Bronchial epithelial cell (primary cell): ENCODE measurements around the gene PCTP. TPM values are rescaled to one million over a fixed set of nuclear protein-coding genes. Genes with fewer than 3 reads are reported as not detected.

Experiments
- DNase-seq: peaks from one replicate; pipeline ENCODE4 v3.0.0-alpha.2; 2010; ENCODE audit warnings: low read depth
- FAIRE-seq: peaks from 2 replicates; lab custom pipeline; 2011; peaks lifted over from hg19 to GRCh38; lab: Jason Lieb, UNC
- H3K27me3 ChIP-seq: 2 replicates; pipeline ENCODE4 v1.5.1; 2011; ENCODE audit warnings: low read length; ENCODE audit not compliant: control insufficient read depth, insufficient read depth
- H3K36me3 ChIP-seq: 2 replicates; pipeline ENCODE4 v1.5.1; 2011; ENCODE audit warnings: low read length; ENCODE audit not compliant: control insufficient read depth, insufficient read depth
- H3K4me3 ChIP-seq: 2 replicates; pipeline ENCODE4 v1.5.1; 2011; ENCODE audit warnings: mild to moderate bottlenecking, low read depth, low read length, control low read depth
- CTCF ChIP-seq: IDR thresholded peaks from 2 replicates; pipeline ENCODE4 v1.5.1; 2011; ENCODE audit warnings: mild to moderate bottlenecking, moderate library complexity, low read length, control low read depth, inconsistent platforms; ENCODE audit not compliant: insufficient read depth, severe bottlenecking
- total RNA-seq: library from RNA; depleted of rRNA; stranded (reverse); fragments of >200 nt; gene quantifications from 2 replicates; pipeline ENCODE4 v1.2.1, GENCODE V29; 2014

PCTP gene
- total RNA-seq, 1 donor from 2014 or later, result 8.4 TPM

GRCh38 chr17:55729484-55729883, 21.4 kb upstream of the PCTP start:
- no peak for FAIRE-seq
- TF ChIP-seq CTCF, result no peak
- DNase-seq, result no peak
- Histone ChIP-seq H3K27me3 (no peaks in the 10 kb centered on the region), H3K4me3 (no peak overlapping the region), H3K36me3 (no peaks in the 10 kb centered on the region)

DNA sequence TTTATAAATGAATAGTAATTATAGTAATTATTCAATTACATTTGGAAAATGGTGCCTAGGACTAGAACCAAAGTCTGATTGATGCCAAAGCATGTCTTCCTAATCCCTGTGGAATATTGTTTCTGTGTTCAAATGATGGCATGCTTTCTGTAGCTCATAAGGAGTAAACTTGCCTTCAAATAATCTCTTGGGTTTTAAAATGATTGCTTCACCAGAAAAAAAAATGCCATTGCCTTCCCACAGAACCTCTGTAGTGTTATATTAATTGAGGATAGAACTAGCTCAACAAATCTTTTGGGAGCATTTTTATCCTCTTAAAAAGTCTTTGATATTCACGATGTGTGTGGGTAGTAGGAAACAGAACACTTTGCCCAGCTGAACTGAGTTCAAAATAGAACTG, 20.5 kb upstream of the PCTP start:
- no peak for FAIRE-seq

GRCh38 chr17:55730808-55731207, 20.0 kb upstream of the PCTP start:
- H3K4me3 ChIP-seq, result no peak overlapping the region
- no peak for FAIRE-seq
- TF ChIP-seq CTCF, result no peak

More for the DNA sequence above, 20.5 kb upstream of the PCTP start:
- H3K27me3 ChIP-seq, result no peaks in the 10 kb centered on the region
- no peak for DNase-seq
- no peak overlapping the region for H3K4me3 ChIP-seq
- no peak for TF ChIP-seq CTCF
- H3K36me3 ChIP-seq, result no peaks in the 10 kb centered on the region

DNA sequence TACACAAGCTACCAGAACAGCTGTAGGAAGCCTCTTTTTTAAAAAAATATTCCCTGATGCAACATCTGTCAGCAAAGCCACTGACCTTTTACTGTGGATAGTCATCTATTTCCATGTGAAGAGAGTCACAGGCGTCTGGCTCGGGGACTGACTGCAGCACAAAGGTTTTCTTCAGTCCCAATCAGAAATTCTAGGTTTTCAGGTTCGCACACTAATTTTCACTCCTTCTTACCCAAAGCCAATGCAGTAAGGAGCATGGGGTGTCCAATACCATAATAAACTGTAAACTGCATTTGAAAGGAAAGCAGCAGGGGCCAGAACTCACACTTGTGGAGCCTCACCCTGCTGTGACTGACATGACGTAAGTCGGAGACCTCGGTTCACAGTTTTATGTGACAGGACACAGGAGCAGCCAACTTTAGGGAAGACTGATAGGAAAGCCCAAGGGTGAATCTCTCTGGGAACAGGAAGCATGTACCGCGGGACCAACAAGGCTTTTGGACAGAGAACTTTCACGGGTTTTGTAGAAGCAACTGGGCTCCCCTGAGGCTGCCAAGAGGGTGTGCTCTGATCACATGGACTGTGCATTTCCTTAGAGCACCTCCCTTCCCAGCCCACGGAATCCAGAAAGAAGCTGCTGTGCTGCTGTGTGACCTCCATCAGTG, 19.1 kb upstream of the PCTP start:
- TF ChIP-seq CTCF, result no peak
- no peak for FAIRE-seq
- Histone ChIP-seq H3K27me3 (no peaks in the 10 kb centered on the region), H3K36me3 (no peaks in the 10 kb centered on the region), H3K4me3 (no peak overlapping the region)
- DNase-seq, result no peak

More at GRCh38 chr17:55730808-55731207, 20.0 kb upstream of the PCTP start:
- Histone ChIP-seq H3K36me3 (no peaks in the 10 kb centered on the region), H3K27me3 (no peaks in the 10 kb centered on the region)
- DNase-seq, result no peak

DNA sequence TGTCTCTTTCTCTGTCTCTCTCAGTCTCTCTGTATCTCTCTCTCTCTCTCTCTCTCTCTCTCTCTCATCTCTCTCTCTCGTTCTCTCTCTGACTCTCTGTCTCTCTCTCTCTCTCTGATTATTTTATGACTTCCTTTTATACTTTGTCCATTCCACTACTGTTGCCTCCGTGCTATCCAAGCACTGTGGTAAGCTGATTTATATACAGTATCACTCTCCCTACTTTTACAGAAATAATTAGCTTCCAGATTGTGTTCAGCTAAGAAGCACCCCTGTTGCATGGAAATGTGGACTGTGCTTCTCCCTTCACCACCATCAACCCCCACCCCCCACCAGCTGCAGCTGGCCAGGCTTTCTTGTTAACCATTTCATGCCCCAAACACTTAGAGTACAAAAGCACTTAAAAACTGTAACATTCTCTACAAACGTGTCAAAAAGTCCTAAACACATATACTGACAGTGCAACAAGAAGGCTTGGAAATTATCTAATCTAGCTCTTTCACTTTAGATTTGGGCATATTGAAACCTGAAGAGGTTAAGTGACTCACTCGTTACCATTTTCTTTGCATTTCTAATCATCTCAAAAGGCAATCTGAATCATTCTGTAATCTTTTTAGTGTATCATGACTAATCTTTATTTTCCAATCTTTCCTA, 16.6 kb upstream of the PCTP start:
- no peaks in the 10 kb centered on the region for H3K36me3 ChIP-seq
- no peak for TF ChIP-seq CTCF
- DNase-seq, result peak; percentile 89
- no peaks in the 10 kb centered on the region for H3K27me3 ChIP-seq
- no peak overlapping the region for H3K4me3 ChIP-seq
- no peak for FAIRE-seq
